Tibial nerve (tissue), 3 donors: ENCODE measurements around the gene FFAR1.

Experiments used
- POLR2A ChIP-seq, 2 donors: fragments of 450-650 bp; IDR thresholded peaks; one replicate each; pipeline ENCODE4 v1.6.1; 2017; ENCODE audit warnings: antibody characterized with exemption in 2 of 2, mild to moderate bottlenecking in 2 of 2, moderate library complexity in 2 of 2
- TF ChIP-seq, protein P1 (sequence below), 5 experiments: fragments of 200-600 bp in 3 of 5; fragments of 450-650 bp in 2 of 5; sonication (generic) in 3 of 5; IDR thresholded peaks; one replicate each; pipeline ENCODE4 v1.5.1; 2016 to 2019; ENCODE audit warnings: antibody characterized with exemption in 5 of 5, mild to moderate bottlenecking in 3 of 5, moderate library complexity in 2 of 5

DNA sequence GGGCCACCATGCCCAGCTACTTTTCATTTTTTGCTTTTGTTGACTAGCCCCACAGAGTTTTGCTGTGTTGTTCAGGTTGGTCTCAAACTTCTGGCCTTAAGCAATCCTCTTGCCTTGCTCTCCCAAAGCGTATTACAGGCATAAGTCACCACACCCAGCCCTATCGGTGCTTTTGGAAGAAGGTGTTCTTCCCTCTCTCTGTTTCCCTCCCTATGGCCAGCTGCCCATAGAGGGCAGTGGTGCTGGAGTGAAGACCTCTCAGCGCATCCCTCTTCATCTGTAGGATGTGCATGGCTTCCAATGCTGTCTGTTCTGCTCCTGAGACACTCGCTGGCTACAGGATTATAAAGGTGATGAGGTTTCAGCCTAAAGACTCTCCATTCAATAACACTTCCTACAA is 20.1 kb upstream of the FFAR1 start:
- TF ChIP-seq POLR2A (IDR thresholded peaks at IDR 0.05): no peak
- TF ChIP-seq, protein P1, sequence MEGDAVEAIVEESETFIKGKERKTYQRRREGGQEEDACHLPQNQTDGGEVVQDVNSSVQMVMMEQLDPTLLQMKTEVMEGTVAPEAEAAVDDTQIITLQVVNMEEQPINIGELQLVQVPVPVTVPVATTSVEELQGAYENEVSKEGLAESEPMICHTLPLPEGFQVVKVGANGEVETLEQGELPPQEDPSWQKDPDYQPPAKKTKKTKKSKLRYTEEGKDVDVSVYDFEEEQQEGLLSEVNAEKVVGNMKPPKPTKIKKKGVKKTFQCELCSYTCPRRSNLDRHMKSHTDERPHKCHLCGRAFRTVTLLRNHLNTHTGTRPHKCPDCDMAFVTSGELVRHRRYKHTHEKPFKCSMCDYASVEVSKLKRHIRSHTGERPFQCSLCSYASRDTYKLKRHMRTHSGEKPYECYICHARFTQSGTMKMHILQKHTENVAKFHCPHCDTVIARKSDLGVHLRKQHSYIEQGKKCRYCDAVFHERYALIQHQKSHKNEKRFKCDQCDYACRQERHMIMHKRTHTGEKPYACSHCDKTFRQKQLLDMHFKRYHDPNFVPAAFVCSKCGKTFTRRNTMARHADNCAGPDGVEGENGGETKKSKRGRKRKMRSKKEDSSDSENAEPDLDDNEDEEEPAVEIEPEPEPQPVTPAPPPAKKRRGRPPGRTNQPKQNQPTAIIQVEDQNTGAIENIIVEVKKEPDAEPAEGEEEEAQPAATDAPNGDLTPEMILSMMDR (IDR thresholded peaks at IDR 0.05): no peak
